ENCODE results near the gene MSS51.

The MSS51 gene

GRCh38 chr10:73433538-73433867 is at the start of gene MSS51:
Gene MSS51 (minus strand): TSS chr10:73433561. CDS start chr10:73428284, 5,277 bp downstream.
- no peak for DNase-seq (ENCODE audit: insufficient read length, low spot score)
- no peak for TF ChIP-seq POLR2A (IDR thresholded peaks at IDR 0.05; ENCODE audit: low read depth, low read length)
- FAIRE-seq, result peak; percentile 41

- TF ChIP-seq POLR2A (IDR thresholded peaks at IDR 0.05; ENCODE audit: low read depth, low read length), result no peak
- FAIRE-seq (peak; percentile 99), DNase-seq (ENCODE audit: insufficient read length, low spot score) (peak; percentile 51)
Observed at GRCh38 chr10:73480158-73480557, 46.8 kb upstream of the MSS51 start.

- TF ChIP-seq POLR2A (IDR thresholded peaks at IDR 0.05; ENCODE audit: low read depth, low read length), result no peak
- FAIRE-seq (peak; percentile 93), DNase-seq (ENCODE audit: insufficient read length, low spot score) (no peak)
Observed at GRCh38 chr10:73478636-73479035, 45.3 kb upstream of the MSS51 start.

- FAIRE-seq, result peak; percentile 74
- DNase-seq (ENCODE audit: insufficient read length, low spot score), result no peak
- no peak for TF ChIP-seq POLR2A (IDR thresholded peaks at IDR 0.05; ENCODE audit: low read depth, low read length)
Observed at GRCh38 chr10:73471226-73471625, 37.9 kb upstream of the MSS51 start.

DNA sequence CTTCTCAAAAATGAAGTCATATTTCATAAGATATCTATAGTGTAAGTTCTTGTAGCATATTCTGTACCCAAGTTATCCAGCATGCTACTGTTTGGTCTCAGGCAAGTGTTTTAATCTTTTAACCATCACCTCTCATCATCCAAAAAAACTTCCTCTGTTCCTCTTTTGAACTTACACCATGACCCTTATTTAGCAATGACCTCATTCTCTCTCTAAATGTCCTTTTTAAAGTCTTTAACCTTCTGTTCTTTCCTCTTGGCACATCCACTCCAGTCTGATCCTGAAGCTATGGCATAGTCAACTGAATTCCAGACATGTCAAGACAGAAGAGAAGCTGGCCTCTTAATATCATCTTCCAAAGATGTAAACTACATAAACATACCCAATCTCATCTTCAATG is 36.2 kb upstream of the MSS51 start:
- no peak for TF ChIP-seq POLR2A (IDR thresholded peaks at IDR 0.05; ENCODE audit: low read depth, low read length)
- FAIRE-seq (peak; percentile 41), DNase-seq (ENCODE audit: insufficient read length, low spot score) (no peak)

DNA sequence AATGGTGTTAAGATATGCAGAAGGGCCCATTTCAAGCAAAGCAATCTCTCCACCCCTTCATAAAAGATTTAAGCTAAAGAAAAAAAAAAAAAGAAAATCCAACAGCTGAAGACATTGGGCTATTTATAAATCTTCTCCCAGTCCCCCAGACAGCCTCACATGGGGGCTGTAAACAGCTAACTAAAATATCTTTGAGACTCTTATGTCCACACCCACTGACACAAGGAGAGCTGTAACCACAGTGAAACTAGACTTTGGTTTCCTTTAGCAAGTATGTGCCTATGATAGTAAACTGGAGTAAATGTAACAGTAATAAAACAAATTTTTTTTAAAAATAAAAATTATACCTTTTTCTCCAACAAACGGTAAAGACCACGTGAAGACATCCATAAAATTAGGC is 33.8 kb upstream of the MSS51 start:
- TF ChIP-seq POLR2A (IDR thresholded peaks at IDR 0.05; ENCODE audit: low read depth, low read length), result no peak
- no peak for DNase-seq (ENCODE audit: insufficient read length, low spot score)
- FAIRE-seq, result no peak

- TF ChIP-seq POLR2A (IDR thresholded peaks at IDR 0.05; ENCODE audit: low read depth, low read length), result no peak
- DNase-seq (ENCODE audit: insufficient read length, low spot score), result no peak
- FAIRE-seq, result peak; percentile 73
Observed at GRCh38 chr10:73465978-73466726, 32.8 kb upstream of the MSS51 start.

- DNase-seq (ENCODE audit: insufficient read length, low spot score) (no peak), FAIRE-seq (no peak)
- no peak for TF ChIP-seq POLR2A (IDR thresholded peaks at IDR 0.05; ENCODE audit: low read depth, low read length)
Observed at GRCh38 chr10:73460897-73461296, 27.5 kb upstream of the MSS51 start.

GRCh38 chr10:73459683-73460314 is 26.4 kb upstream of the MSS51 start:
- TF ChIP-seq POLR2A (IDR thresholded peaks at IDR 0.05; ENCODE audit: low read depth, low read length), result no peak
- DNase-seq (ENCODE audit: insufficient read length, low spot score) (no peak), FAIRE-seq (peak; percentile 36)

DNA sequence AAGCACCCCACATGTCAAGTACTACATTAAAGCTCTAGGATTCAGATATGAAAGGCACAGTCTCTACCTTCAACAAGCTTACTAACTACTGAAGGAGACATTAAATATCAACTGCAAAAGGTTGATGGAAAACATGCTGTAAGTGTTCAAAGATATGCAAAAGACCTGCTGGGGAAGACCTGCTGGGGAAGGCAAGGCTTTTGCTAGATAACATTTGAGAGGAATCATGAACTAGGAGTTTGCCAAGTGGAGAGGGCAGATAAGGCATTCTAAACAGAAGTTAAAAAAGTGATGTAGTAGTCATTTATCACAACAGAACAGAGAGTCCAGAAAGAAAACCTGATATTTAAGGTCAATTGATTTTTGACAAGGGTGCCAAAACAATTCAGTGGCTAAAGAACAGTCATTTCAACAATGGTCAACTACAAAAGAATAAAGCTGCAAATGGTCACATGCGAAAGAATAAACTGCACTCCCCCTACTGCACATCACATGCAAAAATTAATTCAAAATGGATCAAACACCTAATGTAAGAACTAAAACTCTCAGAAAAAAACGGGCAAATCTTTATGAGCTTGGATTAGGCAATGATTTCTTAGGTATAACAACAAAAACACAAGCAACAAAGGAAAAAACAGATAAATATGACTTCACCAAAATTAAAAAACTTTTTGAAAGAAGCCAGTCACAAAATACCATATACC is 23.0 kb upstream of the MSS51 start:
- TF ChIP-seq POLR2A (IDR thresholded peaks at IDR 0.05; ENCODE audit: low read depth, low read length), result no peak
- DNase-seq (ENCODE audit: insufficient read length, low spot score) (no peak), FAIRE-seq (peak; percentile 82)

DNA sequence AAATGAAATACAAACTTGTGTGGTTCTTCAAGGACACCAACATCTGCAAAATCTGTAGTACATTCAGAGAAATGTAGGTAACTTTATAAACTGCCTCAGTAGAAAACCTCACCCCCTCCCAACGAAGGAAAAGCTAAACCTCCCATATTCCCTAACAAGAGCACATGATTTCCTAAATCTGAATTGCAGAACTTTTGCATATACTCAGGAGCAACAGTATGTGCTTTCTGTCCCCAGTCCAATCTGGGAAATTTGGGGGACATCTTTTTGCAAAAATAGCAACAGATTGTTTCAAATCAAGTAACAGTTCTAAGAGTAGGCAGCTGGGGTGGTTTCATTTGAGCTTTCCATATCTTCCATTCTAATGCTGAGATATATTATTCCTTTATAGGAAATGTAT is 15.8 kb upstream of the MSS51 start:
- no peak for TF ChIP-seq POLR2A (IDR thresholded peaks at IDR 0.05; ENCODE audit: low read depth, low read length)
- peak; percentile 62 for FAIRE-seq
- no peak for DNase-seq (ENCODE audit: insufficient read length, low spot score)

DNA sequence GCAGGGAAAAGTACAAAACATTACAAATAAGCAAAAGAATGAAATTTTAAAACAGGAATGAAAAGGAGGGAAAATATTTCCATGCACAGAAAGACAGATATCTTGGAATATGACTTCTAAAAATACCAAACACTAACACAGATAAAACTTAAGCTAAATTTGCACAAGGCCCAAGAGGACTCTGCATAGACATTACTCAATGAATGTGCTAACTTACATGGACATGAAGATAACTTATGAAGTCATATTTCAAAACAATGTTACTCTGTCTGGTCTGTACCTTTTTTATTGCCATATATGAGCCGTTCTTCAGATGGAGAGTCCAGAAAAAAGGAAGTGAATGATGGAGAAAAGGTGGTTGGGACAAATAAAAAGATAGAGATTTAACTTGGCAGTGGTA is 15.0 kb upstream of the MSS51 start:
- DNase-seq (ENCODE audit: insufficient read length, low spot score), result no peak
- no peak for TF ChIP-seq POLR2A (IDR thresholded peaks at IDR 0.05; ENCODE audit: low read depth, low read length)
- FAIRE-seq, result peak; percentile 23

- FAIRE-seq (peak; percentile 87), DNase-seq (ENCODE audit: insufficient read length, low spot score) (no peak)
- no peak for TF ChIP-seq POLR2A (IDR thresholded peaks at IDR 0.05; ENCODE audit: low read depth, low read length)
Observed at GRCh38 chr10:73446926-73447325, 13.6 kb upstream of the MSS51 start.

DNA sequence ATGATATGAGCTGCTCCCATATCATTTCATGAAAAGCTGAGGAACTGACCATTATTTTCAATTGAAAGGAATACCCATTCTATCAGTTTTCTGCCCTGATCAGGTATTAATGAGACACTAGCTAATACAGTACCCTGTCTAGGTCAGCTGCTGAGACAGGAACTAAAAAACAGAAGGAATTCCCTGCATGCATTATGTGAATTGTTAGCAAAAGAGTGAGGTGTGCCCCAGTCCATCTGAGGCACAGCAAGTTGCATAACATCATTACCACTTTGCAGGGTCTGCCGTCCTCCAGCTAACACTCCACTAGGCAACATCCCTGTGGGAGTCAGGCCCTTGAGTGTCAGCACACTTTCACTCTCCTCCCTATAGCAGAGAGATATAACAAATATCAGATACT is 11.1 kb upstream of the MSS51 start:
- FAIRE-seq, result peak; percentile 76
- no peak for DNase-seq (ENCODE audit: insufficient read length, low spot score)
- TF ChIP-seq POLR2A (IDR thresholded peaks at IDR 0.05; ENCODE audit: low read depth, low read length), result no peak

All from H54 (cell line).